Lung (tissue), 12 donors: ENCODE measurements around the gene STRIP1. TPM values are rescaled to one million over a fixed set of nuclear protein-coding genes. Genes with fewer than 3 reads are reported as not detected.

Experiments
- ATAC-seq: fragments of 200-7000 bp; cut with Tn5 transposase; one replicate; pipeline ENCODE4 v1.9.1; 2020; ENCODE audit warnings: moderate number of reproducible peaks; ENCODE audit not compliant: insufficient read depth, low FRiP score
- DNase-seq, 3 donors: peaks; one replicate each; pipeline ENCODE4 v3.0.0-alpha.2; 2013 to 2017
- H3K27ac ChIP-seq, 2 donors: one replicate each; pipeline ENCODE4 v1.5.1; 2013; ENCODE audit warnings: mild to moderate bottlenecking in 2 of 2, moderate library complexity in 2 of 2, control low read depth in 1 of 2, inconsistent platforms in 1 of 2, low read depth in 1 of 2, low read length in 1 of 2
- H3K27me3 ChIP-seq, 3 donors: one replicate each; pipeline ENCODE4 v1.5.1; 2013; ENCODE audit warnings: low read length in 2 of 3; ENCODE audit not compliant: control insufficient read depth in 3 of 3, insufficient read depth in 3 of 3
- H3K36me3 ChIP-seq, 4 donors: one replicate each; pipeline ENCODE4 v1.5.1; 2013; ENCODE audit warnings: low read length in 4 of 4, mild to moderate bottlenecking in 1 of 4, moderate library complexity in 1 of 4; ENCODE audit not compliant: control insufficient read depth in 4 of 4, insufficient read depth in 4 of 4
- H3K4me1 ChIP-seq, 5 donors: one replicate each; pipeline ENCODE4 v1.5.1; 2013; ENCODE audit warnings: low read length in 5 of 5, mild to moderate bottlenecking in 2 of 5, moderate library complexity in 1 of 5; ENCODE audit not compliant: control insufficient read depth in 5 of 5, insufficient read depth in 5 of 5
- H3K4me3 ChIP-seq: one replicate; pipeline ENCODE4 v1.5.1; 2013; ENCODE audit warnings: mild to moderate bottlenecking, control low read depth, moderate library complexity
- H3K9ac ChIP-seq, 2 donors: one replicate each; pipeline ENCODE4 v1.5.1; 2013; ENCODE audit warnings: low read length in 2 of 2, control low read depth in 1 of 2; ENCODE audit not compliant: insufficient read depth in 1 of 2
- H3K9me3 ChIP-seq, 4 donors: one replicate each; pipeline ENCODE4 v1.5.1; 2013; ENCODE audit warnings: low read length in 3 of 4, mild to moderate bottlenecking in 1 of 4, moderate library complexity in 1 of 4; ENCODE audit not compliant: control insufficient read depth in 4 of 4, insufficient read depth in 3 of 4
- WGBS, 2 donors: extraction: QIAGEN DNeasy Blood & Tissue Kit; methylation state at CpG; one replicate each; pipeline ENCODE4 v1.1.7; 2013; 5-methylcytosine and 5-hydroxymethylcytosine counted together
- polyA plus RNA-seq, 2 donors: library from polyadenylated mRNA; stranded (reverse); fragments of 200-250 nt; gene quantifications; one replicate each; pipeline ENCODE4 v1.2.1, GENCODE V29; 2013
- total RNA-seq, 2 donors: library from RNA; depleted of rRNA in 1 of 2; stranded (reverse); fragments of >200 nt in 1 of 2; gene quantifications; one replicate each; pipeline ENCODE4 v1.2.1, GENCODE V29; 2014 to 2021
- TF ChIP-seq, protein P1 (sequence below): IDR thresholded peaks from 2 replicates; pipeline ENCODE4 v1.5.1; 2012; ENCODE audit warnings: mild to moderate bottlenecking; ENCODE audit errors: control extremely low read depth, extremely low read depth
- donor health status: control.
- donor health status: control.
- donor health status: Bipolar disorder and iron deficiency.
- donor health status: healthy.
- donor health status: DM: yes; HTN: yes; CAD: no.

Gene STRIP1
- total and polyA plus RNA-seq, 4 donors, result 11.7 to 68.2 (median 28.5) TPM

DNA sequence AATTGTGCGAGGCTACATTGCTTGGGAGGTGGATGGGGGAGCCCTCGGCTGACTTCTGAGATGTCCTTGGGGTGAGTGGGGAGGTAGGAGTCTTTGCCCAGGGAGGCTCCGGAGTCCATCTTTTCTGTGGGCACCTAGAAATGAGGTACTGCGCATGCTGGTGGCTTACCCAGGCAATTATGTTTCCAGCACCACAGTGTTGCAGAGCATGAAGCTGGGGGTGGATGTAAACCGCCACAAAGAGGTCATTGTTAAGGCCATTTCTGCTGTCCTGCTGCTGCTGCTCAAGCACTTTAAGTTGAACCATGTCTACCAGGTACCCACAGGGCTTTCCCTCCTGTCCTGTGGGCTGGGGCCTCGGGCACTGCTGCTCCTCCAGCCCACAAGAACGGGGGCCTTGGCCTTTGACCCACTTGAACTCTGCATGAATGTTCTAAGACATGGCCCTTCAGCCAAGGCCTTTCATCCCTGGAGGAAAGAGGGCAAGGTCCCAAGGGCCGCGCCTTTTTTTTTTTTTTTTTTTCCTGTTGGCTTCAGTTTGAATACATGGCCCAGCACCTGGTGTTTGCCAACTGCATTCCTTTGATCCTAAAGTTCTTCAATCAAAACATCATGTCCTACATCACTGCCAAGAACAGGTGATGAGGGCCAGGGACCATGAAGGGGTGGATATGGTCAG lies 14.6 kb downstream of the STRIP1 start:
- Histone ChIP-seq H3K9me3 (peaks cover 0 to 2% (median 0%) of the 10 kb centered on the region in 4 donors), H3K27me3 (no peaks in the 10 kb centered on the region), H3K4me3 (no peak overlapping the region), H3K36me3 (peaks cover 34 to 76% (median 38%) of the 10 kb centered on the region in 4 donors), H3K4me1 (peaks cover 0 to 3% (median 0%) of the 10 kb centered on the region in 5 donors), H3K9ac (no peak overlapping the region), H3K27ac (no peak overlapping the region)
- TF ChIP-seq, protein P1, sequence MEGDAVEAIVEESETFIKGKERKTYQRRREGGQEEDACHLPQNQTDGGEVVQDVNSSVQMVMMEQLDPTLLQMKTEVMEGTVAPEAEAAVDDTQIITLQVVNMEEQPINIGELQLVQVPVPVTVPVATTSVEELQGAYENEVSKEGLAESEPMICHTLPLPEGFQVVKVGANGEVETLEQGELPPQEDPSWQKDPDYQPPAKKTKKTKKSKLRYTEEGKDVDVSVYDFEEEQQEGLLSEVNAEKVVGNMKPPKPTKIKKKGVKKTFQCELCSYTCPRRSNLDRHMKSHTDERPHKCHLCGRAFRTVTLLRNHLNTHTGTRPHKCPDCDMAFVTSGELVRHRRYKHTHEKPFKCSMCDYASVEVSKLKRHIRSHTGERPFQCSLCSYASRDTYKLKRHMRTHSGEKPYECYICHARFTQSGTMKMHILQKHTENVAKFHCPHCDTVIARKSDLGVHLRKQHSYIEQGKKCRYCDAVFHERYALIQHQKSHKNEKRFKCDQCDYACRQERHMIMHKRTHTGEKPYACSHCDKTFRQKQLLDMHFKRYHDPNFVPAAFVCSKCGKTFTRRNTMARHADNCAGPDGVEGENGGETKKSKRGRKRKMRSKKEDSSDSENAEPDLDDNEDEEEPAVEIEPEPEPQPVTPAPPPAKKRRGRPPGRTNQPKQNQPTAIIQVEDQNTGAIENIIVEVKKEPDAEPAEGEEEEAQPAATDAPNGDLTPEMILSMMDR, result no peak
- 82 to 84% methylated on average over 9 of the region's 9 CpGs for WGBS, 2 donors
- ATAC-seq (no peak), DNase-seq (no peak)

DNA sequence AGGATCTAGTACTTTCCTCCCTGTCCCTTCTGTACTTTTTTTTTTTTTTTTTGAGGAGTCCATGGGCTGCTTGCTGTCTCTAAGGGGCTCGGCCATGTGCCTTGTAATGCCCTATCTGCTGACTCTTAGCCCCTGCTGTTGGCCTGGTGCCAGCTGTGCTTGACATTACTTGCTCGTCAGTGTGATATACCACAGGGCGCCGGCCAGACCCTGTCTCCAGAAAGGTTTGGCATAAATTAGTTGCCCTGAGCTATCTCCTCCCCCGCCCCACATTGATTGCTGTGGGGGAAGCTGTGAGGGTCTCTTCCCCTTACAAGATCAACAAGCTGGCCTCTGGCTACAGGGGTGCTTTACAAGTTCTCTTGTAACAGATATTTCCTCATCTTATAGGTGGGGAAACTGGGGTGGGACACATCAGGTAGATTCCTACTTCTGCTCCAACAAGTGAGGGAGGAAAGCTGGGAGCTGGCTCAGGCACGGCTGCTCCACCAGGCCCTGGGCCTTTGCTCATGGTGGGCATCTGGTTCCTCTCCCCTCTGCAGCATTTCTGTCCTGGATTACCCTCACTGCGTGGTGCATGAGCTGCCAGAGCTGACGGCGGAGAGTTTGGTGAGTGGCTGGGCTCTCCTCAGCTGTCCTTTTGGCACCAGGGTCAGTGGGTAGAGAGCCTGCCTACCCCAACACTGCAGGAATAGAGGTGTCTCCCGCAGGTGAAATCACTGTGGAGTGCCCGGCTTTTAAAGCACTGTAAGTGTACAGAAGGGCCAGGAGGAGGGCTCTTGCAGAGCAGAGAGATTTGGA lies 15.6 kb downstream of the STRIP1 start:
- peaks cover 0 to 2% (median 0%) of the 10 kb centered on the region in 4 donors for H3K9me3 ChIP-seq
- H3K27me3 ChIP-seq, result no peaks in the 10 kb centered on the region
- H3K4me3 ChIP-seq, result no peak overlapping the region
- no peak overlapping the region for H3K9ac ChIP-seq
- TF ChIP-seq, protein P1, result no peak
- peaks cover 0 to 3% (median 0%) of the 10 kb centered on the region in 5 donors for H3K4me1 ChIP-seq
- H3K27ac ChIP-seq, result no peak overlapping the region
- H3K36me3 ChIP-seq, result peaks cover 39 to 80% (median 41%) of the 10 kb centered on the region in 4 donors
- WGBS, 2 donors, result 86 to 88% methylated on average over 11 of the region's 11 CpGs
- ATAC-seq (no peak), DNase-seq (no peak)

DNA sequence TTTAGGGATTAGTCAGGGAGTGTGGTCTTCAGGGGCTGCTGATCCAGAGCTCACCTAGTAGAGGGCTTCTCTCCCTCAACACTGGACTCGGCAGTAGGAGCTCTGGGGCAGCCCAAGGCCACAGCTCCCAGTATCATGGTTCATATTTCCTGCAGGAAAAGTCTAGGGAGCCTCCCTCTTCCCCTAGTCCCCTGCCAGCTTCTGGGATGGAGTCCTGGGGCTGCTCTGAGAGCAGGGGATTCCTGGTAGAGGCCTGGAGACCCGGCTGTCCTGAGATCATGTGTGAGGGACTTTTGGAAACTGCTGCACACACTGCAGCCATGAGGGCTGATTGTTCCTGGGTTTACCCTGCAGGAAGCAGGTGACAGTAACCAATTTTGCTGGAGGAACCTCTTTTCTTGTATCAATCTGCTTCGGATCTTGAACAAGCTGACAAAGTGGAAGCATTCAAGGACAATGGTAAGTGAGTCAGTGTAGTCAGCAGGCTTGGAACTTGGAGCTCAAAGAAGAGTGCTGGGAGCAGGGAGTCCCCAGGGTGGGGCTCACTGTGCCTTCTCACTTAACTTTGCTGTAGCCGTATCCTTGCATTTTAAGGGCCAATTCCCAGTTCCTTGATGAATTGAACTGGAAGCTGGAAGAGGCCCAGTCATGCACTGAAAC lies 16.3 kb downstream of the STRIP1 start:
- H3K27me3 ChIP-seq, result no peaks in the 10 kb centered on the region
- DNase-seq (no peak), ATAC-seq (no peak)
- H3K9me3 ChIP-seq, result peaks cover 0 to 2% (median 0%) of the 10 kb centered on the region in 4 donors
- TF ChIP-seq, protein P1, result no peak
- WGBS, 2 donors, result 69 to 83% methylated on average over 4 of the region's 4 CpGs
- H3K36me3 ChIP-seq, result peaks cover 35 to 78% (median 41%) of the 10 kb centered on the region in 4 donors
- H3K4me3 ChIP-seq, result no peak overlapping the region
- no peak overlapping the region for H3K9ac ChIP-seq
- H3K27ac ChIP-seq, result no peak overlapping the region
- peaks cover 0 to 3% (median 0%) of the 10 kb centered on the region in 5 donors for H3K4me1 ChIP-seq
